HEK293 (cell line): ENCODE measurements around the gene PLD5.
"Not testable (repeated sequence)": the region's sequence is repeated elsewhere in the genome, so short reads cannot be mapped to it uniquely, and the experiment has no call there.

Experiments
- CTCF ChIA-PET: fragments of 350-600 bp; formaldehyde crosslinking; extraction: SDS; loops from one replicate; lab custom pipeline; 2021; ENCODE audit warnings: antibody characterized with exemption; lab: Yijun Ruan, JAX
- POLR2A ChIA-PET: fragments of 300-600 bp; formaldehyde crosslinking; extraction: SDS; loops from one replicate; lab custom pipeline; 2020; ENCODE audit warnings: antibody characterized with exemption, inconsistent platforms; lab: Yijun Ruan, JAX
- H3K27ac ChIP-seq: fragments of 200-500 bp; sonication (Bioruptor generic); 2 replicates; pipeline ENCODE4 v1.5.1; 2014; ENCODE audit warnings: low read depth, low read length, control low read depth, inconsistent platforms; ENCODE audit errors: extremely low read depth
- H3K36me3 ChIP-seq, 2 experiments: fragments of 200-500 bp in 1 of 2; sonication (Bioruptor generic) in 1 of 2; 1 replicate in 1 of 2; 2 replicates in 1 of 2; pipeline ENCODE4 v1.5.1; 2014 to 2017; ENCODE audit warnings: inconsistent platforms in 2 of 2, low read length in 2 of 2; ENCODE audit not compliant: control insufficient read depth in 2 of 2, insufficient read depth in 1 of 2
- H3K4me1 ChIP-seq: fragments of 200-500 bp; sonication (Bioruptor generic); 2 replicates; pipeline ENCODE4 v1.5.1; 2014; ENCODE audit warnings: mild to moderate bottlenecking, low read length, inconsistent platforms; ENCODE audit not compliant: control insufficient read depth, insufficient read depth
- H3K4me3 ChIP-seq: 2 replicates; pipeline ENCODE4 v1.5.1; 2011; ENCODE audit warnings: low read depth, mild to moderate bottlenecking, control low read depth, low read length, moderate library complexity
- H3K9me3 ChIP-seq: fragments of 200-500 bp; sonication (Bioruptor generic); 2 replicates; pipeline ENCODE4 v1.5.1; 2014; ENCODE audit warnings: low read depth, low read length, inconsistent platforms; ENCODE audit not compliant: control insufficient read depth, insufficient read depth
- GFI1B ChIP-seq: fragments of 450-650 bp; formaldehyde crosslinking; IDR thresholded peaks from 2 replicates; pipeline ENCODE4 v1.5.1; 2016; ENCODE audit warnings: missing biosample characterization, missing genetic modification characterization
- HOXC10 ChIP-seq: sonication (generic); formaldehyde crosslinking; IDR thresholded peaks from 2 replicates; pipeline ENCODE4 v1.8.1; 2023; ENCODE audit warnings: mild to moderate bottlenecking, missing genetic modification reagents
- SCRT1 ChIP-seq: fragments of 450-650 bp; formaldehyde crosslinking; IDR thresholded peaks from 2 replicates; pipeline ENCODE4 v1.5.1; 2016; ENCODE audit warnings: missing biosample characterization, missing genetic modification characterization, borderline replicate concordance
- SCRT2 ChIP-seq: fragments of 450-650 bp; formaldehyde crosslinking; IDR thresholded peaks from 2 replicates; pipeline ENCODE4 v1.5.1; 2016; ENCODE audit warnings: missing biosample characterization, missing genetic modification characterization
- ZFHX2 ChIP-seq: fragments of 450-650 bp; formaldehyde crosslinking; conservative IDR thresholded peaks from 2 replicates; pipeline ENCODE4 v1.5.1; 2016; ENCODE audit warnings: missing biosample characterization, missing genetic modification characterization
- ZFP3 ChIP-seq: fragments of 450-650 bp; formaldehyde crosslinking; IDR thresholded peaks from 2 replicates; pipeline ENCODE4 v1.5.1; 2016; ENCODE audit warnings: low read depth, missing biosample characterization, missing genetic modification characterization
- ZNF37A ChIP-seq: fragments of 450-650 bp; IDR thresholded peaks from 2 replicates; pipeline ENCODE4 v1.5.1; 2018; ENCODE audit warnings: missing biosample characterization, missing genetic modification characterization
- ZNF596 ChIP-seq: fragments of 450-650 bp; IDR thresholded peaks from 2 replicates; pipeline ENCODE4 v1.5.0; 2018; ENCODE audit warnings: missing biosample characterization, mild to moderate bottlenecking, missing genetic modification characterization, moderate library complexity
- ZNF654 ChIP-seq: fragments of 450-650 bp; formaldehyde crosslinking; IDR thresholded peaks from 2 replicates; pipeline ENCODE4 v1.5.1; 2016; ENCODE audit warnings: low read depth, missing biosample characterization, missing genetic modification characterization
- ZNF785 ChIP-seq: fragments of 450-650 bp; formaldehyde crosslinking; IDR thresholded peaks from 2 replicates; pipeline ENCODE4 v1.5.1; 2016; ENCODE audit warnings: missing biosample characterization, missing genetic modification characterization
- TF ChIP-seq, protein P1 (sequence below): fragments of 450-650 bp; IDR thresholded peaks from 2 replicates; pipeline ENCODE4 v1.5.1; 2018; ENCODE audit warnings: missing biosample characterization, mild to moderate bottlenecking, missing genetic modification characterization
- TF ChIP-seq, protein P2 (sequence below): fragments of 450-650 bp; formaldehyde crosslinking; IDR thresholded peaks from 2 replicates; pipeline ENCODE4 v1.5.1; 2016; ENCODE audit warnings: missing biosample characterization, missing genetic modification characterization
- TF ChIP-seq, protein P3 (sequence below): fragments of 450-650 bp; formaldehyde crosslinking; IDR thresholded peaks from 2 replicates; pipeline ENCODE4 v1.5.1; 2016; ENCODE audit warnings: missing biosample characterization, missing genetic modification characterization
- TF ChIP-seq, protein P4 (sequence below): fragments of 450-650 bp; formaldehyde crosslinking; IDR thresholded peaks from 2 replicates; pipeline ENCODE4 v1.5.1; 2016; ENCODE audit warnings: missing biosample characterization, missing genetic modification characterization
- TF ChIP-seq, protein P5 (sequence below): fragments of 450-650 bp; formaldehyde crosslinking; IDR thresholded peaks from 2 replicates; pipeline ENCODE4 v1.5.1; 2016; ENCODE audit warnings: missing biosample characterization, missing genetic modification characterization, borderline replicate concordance

PLD5 gene

DNA sequence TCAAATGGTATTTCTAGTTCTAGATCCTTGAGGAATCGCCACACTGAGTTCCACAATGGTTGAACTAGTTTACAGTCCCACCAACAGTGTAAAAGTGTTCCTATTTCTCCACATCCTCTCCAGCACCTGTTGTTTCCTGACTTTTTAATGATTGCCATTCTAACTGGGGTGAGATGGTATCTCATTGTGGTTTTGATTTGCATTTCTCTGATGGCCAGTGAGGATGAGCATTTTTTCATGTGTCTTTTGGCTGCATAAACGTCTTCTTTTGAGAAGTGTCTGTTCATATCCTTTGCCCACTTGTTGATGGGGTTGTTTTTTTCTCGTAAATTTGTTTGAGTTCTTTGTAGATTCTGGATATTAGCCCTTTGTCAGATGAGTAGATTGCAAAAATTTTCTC, 427.2 kb downstream of the PLD5 start:
- TF ChIP-seq SCRT1 (tag by site-specific recombination) (peak; percentile 88), SCRT2 (tag by site-specific recombination) (peak; percentile 83)
- H3K4me3 ChIP-seq, H3K27ac ChIP-seq, POLR2A ChIA-PET, CTCF ChIA-PET, H3K4me1 ChIP-seq, H3K9me3 ChIP-seq, H3K36me3 ChIP-seq: not testable (repeated sequence)

DNA sequence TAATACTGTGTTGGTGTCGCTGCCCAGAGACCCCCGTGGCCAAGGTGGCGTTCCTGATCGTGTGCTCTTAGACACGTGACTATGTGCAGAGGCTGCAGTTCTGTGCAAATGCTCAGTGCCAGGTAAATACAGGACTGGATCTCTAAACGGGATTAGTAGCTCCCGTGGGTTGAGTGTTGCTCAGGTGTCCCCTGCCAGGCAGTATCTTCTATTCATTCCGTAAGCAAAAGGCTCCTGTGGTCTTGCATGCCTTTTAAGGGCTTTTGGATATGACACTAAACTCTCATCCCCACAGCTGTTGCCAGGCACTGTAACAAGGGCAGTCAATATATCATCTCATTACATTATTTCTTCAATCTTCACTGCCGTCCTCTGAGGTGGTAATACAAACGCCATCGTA, 431.4 kb downstream of the PLD5 start:
- ChIA-PET POLR2A (no interaction called here), CTCF (interaction anchor here (0.6 to 0.9 kb wide), 2 partner anchors 41 to 49 kb away, joined by 4 read pairs; no protein-coding TSS in a partner anchor)
- H3K36me3 ChIP-seq, result no peaks in the 10 kb centered on the region
- H3K4me3 ChIP-seq, result no peak overlapping the region
- H3K9me3 ChIP-seq, result no peaks in the 10 kb centered on the region
- no peak for TF ChIP-seq ZNF37A (tag by site-specific recombination)
- no peak for TF ChIP-seq ZNF596
- TF ChIP-seq, protein P1, sequence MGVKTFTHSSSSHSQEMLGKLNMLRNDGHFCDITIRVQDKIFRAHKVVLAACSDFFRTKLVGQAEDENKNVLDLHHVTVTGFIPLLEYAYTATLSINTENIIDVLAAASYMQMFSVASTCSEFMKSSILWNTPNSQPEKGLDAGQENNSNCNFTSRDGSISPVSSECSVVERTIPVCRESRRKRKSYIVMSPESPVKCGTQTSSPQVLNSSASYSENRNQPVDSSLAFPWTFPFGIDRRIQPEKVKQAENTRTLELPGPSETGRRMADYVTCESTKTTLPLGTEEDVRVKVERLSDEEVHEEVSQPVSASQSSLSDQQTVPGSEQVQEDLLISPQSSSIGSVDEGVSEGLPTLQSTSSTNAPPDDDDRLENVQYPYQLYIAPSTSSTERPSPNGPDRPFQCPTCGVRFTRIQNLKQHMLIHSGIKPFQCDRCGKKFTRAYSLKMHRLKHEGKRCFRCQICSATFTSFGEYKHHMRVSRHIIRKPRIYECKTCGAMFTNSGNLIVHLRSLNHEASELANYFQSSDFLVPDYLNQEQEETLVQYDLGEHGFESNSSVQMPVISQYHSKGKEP (tag by site-specific recombination), result no peak
- TF ChIP-seq ZNF785 (tag by site-specific recombination), result no peak
- TF ChIP-seq, protein P2, sequence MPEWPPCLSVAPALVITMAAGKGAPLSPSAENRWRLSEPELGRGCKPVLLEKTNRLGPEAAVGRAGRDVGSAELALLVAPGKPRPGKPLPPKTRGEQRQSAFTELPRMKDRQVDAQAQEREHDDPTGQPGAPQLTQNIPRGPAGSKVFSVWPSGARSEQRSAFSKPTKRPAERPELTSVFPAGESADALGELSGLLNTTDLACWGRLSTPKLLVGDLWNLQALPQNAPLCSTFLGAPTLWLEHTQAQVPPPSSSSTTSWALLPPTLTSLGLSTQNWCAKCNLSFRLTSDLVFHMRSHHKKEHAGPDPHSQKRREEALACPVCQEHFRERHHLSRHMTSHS (tag by site-specific recombination), result no peak
- TF ChIP-seq, protein P3, sequence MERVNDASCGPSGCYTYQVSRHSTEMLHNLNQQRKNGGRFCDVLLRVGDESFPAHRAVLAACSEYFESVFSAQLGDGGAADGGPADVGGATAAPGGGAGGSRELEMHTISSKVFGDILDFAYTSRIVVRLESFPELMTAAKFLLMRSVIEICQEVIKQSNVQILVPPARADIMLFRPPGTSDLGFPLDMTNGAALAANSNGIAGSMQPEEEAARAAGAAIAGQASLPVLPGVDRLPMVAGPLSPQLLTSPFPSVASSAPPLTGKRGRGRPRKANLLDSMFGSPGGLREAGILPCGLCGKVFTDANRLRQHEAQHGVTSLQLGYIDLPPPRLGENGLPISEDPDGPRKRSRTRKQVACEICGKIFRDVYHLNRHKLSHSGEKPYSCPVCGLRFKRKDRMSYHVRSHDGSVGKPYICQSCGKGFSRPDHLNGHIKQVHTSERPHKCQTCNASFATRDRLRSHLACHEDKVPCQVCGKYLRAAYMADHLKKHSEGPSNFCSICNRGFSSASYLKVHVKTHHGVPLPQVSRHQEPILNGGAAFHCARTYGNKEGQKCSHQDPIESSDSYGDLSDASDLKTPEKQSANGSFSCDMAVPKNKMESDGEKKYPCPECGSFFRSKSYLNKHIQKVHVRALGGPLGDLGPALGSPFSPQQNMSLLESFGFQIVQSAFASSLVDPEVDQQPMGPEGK, result no peak
- no peak for TF ChIP-seq ZNF654
- TF ChIP-seq SCRT1 (tag by site-specific recombination), result no peak
- TF ChIP-seq ZFP3 (tag by site-specific recombination), result no peak
- TF ChIP-seq, protein P4, sequence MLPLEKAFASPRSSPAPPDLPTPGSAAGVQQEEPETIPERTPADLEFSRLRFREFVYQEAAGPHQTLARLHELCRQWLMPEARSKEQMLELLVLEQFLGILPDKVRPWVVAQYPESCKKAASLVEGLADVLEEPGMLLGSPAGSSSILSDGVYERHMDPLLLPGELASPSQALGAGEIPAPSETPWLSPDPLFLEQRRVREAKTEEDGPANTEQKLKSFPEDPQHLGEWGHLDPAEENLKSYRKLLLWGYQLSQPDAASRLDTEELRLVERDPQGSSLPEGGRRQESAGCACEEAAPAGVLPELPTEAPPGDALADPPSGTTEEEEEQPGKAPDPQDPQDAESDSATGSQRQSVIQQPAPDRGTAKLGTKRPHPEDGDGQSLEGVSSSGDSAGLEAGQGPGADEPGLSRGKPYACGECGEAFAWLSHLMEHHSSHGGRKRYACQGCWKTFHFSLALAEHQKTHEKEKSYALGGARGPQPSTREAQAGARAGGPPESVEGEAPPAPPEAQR (tag by site-specific recombination), result no peak
- no peak for TF ChIP-seq ZFHX2 (tag by site-specific recombination)
- TF ChIP-seq GFI1B, result no peak
- TF ChIP-seq SCRT2 (tag by site-specific recombination), result no peak
- TF ChIP-seq HOXC10 (CRISPR knock-in tag), result no peak
- TF ChIP-seq, protein P5, sequence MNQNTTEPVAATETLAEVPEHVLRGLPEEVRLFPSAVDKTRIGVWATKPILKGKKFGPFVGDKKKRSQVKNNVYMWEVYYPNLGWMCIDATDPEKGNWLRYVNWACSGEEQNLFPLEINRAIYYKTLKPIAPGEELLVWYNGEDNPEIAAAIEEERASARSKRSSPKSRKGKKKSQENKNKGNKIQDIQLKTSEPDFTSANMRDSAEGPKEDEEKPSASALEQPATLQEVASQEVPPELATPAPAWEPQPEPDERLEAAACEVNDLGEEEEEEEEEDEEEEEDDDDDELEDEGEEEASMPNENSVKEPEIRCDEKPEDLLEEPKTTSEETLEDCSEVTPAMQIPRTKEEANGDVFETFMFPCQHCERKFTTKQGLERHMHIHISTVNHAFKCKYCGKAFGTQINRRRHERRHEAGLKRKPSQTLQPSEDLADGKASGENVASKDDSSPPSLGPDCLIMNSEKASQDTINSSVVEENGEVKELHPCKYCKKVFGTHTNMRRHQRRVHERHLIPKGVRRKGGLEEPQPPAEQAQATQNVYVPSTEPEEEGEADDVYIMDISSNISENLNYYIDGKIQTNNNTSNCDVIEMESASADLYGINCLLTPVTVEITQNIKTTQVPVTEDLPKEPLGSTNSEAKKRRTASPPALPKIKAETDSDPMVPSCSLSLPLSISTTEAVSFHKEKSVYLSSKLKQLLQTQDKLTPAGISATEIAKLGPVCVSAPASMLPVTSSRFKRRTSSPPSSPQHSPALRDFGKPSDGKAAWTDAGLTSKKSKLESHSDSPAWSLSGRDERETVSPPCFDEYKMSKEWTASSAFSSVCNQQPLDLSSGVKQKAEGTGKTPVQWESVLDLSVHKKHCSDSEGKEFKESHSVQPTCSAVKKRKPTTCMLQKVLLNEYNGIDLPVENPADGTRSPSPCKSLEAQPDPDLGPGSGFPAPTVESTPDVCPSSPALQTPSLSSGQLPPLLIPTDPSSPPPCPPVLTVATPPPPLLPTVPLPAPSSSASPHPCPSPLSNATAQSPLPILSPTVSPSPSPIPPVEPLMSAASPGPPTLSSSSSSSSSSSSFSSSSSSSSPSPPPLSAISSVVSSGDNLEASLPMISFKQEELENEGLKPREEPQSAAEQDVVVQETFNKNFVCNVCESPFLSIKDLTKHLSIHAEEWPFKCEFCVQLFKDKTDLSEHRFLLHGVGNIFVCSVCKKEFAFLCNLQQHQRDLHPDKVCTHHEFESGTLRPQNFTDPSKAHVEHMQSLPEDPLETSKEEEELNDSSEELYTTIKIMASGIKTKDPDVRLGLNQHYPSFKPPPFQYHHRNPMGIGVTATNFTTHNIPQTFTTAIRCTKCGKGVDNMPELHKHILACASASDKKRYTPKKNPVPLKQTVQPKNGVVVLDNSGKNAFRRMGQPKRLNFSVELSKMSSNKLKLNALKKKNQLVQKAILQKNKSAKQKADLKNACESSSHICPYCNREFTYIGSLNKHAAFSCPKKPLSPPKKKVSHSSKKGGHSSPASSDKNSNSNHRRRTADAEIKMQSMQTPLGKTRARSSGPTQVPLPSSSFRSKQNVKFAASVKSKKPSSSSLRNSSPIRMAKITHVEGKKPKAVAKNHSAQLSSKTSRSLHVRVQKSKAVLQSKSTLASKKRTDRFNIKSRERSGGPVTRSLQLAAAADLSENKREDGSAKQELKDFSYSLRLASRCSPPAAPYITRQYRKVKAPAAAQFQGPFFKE (tag by site-specific recombination), result no peak
- H3K4me1 ChIP-seq, result no peaks in the 10 kb centered on the region
- no peak overlapping the region for H3K27ac ChIP-seq
